GM19035 (cell line): Measurements from ENCODE around the gene DOCK10.

Experiments used
- ATAC-seq: cut with Tn5 transposase; IDR thresholded peaks from one replicate; pipeline ENCODE4 v1.9.1; 2021; ENCODE audit not compliant: unreplicated experiment

DOCK10 gene

DNA sequence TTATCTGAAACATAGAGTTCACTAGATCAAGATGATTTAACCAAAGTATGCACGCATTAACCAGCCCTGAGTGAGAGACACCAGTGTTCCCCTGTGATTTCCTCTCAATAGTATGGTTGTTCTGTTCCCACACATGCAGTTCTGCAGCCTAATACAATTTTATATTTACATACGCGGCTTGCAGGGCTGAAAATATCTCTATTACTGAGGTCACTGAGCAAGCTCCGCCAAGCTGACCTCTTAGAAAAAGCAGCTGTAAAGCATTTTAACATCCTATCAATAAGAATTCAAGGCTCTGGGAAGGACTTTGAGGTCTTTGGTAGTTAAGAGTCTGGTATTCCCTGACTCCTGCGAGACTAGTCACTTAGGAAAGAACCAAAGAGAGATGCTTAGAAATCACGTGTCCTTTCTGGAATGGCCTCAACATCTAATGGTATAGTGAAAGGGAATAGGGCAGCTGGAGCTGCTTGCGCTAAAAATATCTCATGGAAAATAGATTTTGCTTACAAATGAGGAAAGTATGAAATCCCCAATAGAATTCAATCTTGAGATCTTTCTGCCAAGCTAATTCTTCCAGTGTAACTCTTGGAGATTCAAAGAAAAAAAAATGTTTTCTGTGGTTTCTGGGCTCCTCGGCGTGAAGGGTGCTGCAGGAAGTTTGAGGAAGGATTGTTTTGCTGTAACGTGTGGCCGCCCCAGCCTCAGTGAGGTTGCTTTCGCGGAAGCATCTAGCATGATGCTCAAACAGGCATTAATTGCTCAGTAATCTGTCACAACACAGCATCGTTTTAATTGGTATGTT, 59.2 kb downstream of the DOCK10 start:
- ATAC-seq, result peak; percentile 64

DNA sequence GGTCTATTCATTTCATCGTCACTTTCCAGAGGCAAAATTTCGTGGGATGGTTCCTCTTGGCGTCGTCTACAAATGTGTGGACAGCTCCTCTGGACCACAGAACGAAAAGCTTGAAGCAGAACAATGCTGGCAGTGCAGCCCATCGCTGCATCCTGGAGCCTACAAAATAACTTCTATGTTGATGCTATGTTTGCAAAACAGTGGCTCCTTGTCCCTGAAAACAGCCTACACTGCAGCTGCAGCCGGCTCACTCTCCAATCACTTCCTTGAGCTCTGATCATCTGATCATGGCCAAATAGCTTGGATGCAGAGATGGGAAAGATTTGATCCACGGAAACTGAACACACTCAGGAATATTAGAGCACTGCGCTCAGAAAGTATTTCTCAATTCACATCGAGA, 60.0 kb downstream of the DOCK10 start:
- ATAC-seq, result no peak

DNA sequence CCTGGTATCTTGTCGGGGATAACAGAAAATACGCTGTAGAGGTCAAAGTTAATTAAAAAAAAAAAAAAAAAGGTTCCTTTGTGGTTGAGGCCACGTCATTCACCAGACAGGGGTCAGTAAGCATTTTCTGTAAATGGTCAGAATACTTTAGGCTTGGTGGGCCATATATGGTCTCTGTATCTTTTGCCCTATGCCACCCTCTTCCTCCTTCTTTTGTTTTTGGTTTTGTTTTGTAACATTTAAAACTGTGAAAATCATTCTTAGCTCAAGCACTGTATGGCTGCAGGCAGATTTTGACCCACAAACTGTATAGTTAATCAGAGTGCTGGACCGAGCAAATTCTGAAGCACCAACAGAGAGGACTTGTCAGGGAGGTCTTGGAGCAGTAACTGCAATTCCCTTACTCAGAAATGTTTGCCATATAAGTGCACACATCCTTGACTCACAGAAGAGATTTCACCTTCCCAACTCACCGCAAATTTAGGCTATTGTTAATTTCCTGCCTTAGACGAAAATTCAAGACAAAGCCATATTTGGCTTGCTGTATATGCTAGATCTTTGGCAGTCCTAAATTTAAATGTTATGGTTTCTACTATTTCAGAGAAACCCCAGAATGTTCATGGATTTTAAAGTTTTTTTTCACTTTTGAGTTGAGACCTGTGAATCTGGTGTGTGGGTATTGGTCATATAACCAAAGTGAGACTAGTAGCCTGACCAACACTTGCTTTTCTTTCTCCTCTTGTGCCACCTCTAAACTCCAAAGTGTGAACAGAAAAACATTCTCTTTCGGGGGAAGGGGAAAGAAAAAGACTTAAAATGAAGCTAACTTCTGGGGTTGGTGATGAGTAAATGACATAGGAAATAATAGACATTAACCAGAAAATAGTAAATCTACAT, 65.4 kb downstream of the DOCK10 start:
- peak; percentile 48 for ATAC-seq

DNA sequence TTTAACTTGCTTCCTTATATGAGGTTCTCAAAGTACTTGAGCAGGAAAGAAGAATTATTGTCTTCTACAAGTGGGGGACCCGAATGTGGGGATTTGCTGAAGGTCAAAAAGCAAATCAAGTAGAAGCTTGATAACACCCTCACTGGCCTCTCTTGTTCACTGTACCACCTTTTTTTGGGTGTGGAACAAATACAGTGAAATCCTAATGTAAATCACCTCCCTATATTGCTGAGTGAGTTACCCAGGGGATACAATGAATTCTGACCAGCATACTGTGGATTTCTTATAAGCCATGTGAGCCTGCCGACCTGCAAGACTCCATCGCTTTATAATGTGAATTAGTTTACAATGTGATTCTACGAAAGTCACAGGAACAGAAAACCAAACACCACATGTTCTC, 66.5 kb downstream of the DOCK10 start:
- ATAC-seq, result no peak

DNA sequence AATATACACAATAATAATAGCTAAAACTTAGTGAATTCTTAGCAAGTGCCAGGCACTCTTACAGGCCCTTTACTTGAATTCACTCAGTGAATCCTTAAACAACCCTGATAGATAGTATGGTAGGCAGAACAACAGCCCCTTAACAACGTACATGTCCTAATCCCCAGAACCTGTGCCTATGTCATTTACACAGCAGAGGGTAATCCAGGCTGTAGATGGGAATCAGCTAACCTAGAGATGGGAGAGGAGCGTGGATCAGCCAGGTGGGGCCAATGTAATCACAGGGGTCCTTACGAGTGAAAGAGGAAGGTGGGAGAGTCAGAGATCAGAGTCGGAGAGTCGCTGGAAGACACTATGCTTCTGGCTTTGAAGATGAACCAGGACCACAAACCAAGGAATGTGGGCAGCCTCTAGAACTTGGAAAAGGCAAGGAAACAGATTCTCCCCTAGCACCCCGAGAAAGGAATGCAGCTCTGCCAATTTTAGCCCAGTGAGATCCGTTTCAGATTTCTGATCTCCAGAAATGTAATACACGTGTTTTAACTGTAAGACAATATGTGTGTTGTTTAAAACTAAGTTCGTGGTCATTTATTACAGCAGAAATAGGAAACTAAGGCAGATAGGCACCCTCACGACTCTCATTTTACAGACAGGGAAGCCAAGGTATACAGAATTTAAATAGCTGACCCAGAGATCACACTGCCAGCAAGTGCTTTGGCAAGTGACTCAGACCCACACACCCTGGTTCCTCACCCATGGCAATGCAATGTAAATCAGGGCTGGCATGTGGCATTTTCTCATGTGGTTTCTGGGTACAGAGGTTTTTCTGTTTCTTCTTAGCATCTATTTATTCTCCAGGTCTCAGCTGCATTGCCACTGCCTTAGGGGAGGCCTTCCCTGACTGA, 68.9 kb downstream of the DOCK10 start:
- ATAC-seq, result no peak

DNA sequence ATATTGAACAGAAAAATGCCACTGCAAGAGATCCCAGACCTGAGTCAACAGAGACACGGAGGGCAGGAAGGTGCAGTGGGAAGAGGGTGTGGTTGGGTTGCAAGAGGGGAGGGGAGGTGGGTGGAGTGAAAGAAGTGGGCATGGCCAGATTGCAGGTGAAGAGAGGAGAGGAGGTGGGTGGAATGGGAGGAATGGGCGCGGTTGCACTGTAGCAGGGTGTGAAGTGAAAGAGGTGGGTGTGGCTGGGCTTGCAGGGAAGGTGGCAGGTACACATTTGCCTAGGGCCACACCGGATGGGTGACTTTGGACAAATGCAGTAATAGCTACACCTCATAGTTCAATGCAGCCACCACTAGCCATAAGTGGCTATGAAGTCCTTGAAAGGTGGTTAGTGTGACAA, 71.1 kb downstream of the DOCK10 start:
- ATAC-seq, result peak; percentile 49

DNA sequence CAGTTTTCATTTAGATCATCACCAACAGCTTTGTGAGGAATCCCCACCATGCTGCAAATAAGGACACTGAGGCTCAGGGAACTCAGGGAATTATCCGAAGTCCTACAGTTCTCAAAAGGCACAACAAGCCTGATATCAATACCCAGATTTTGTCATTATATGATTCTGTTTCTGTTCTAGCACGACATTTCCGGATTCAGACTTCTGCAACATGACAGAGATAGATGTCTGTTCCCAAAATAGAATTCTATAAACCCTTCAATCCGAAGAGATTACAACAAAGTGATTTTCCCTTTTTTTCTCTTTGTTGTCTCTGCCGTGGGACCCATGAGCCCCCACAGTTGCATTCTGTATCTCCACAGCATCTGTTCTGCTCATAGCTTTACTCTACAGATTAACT, 72.0 kb downstream of the DOCK10 start:
- ATAC-seq, result peak; percentile 41

DNA sequence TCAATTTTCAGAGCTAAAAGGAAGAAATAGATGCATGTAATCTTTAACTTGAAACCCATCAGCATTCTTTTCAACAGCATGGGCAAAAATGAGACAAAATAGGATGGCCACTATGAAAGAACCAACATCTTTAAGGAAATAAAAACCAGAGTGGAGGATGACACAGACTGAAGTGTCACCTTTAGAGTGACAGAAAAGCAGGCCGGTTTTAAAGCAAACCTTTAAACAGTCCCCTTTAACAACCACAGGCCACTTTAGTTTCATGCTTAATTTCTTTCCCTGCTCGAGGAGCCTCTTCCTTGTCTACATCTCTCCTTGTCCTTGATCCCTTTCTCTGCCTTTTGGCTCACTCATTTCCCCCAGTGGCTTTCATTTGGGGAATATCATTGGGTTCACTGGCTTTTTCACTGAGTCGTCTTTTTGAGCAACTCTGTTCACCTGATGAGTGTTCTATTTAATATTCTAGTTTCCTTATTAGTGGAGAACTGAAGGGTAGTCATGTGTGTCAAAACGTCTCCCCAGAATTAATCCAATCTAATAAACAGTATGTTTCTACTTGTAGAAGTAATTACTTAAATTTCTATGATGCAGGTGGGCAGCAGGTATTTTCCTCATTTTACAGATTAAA, 72.5 kb downstream of the DOCK10 start:
- peak; percentile 52 for ATAC-seq

DNA sequence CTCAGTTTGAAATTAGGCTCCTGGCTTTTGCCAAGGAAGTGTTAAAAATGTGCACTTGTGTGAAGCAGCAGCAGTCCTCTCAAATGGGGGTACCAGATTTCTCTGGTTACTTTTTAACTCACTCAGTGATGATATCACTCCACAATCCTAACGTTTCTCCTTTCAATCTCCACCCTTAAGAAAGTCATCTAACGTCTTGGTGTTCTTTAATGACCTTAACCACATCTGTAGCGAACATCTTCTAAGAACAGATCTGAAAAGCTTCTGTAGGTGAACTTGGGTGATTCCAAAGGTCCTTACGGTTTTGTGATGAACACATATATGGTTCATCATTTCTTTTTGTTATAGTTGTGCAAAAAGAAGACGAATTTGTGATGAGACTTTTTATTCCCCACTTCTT, 73.2 kb downstream of the DOCK10 start:
- ATAC-seq, result no peak

DNA sequence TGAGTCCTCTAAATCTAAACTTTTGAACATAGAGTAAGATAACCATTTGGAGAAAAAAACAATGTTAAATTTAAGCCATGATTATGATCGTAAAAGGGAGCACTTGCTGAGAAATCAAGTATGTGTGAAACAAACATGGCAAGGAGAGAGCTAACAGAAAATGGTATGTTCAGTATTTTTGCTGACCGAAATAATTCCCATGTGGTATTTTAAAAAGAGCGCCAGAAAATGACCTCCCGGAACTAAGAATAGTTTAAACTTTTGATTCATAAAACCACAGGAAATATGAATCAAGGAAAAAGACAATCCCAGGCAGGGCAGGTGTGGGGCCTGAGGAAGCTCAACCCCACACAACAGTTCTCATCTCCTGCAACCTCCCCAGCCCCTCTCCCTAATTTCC, 74.2 kb downstream of the DOCK10 start:
- no peak for ATAC-seq

DNA sequence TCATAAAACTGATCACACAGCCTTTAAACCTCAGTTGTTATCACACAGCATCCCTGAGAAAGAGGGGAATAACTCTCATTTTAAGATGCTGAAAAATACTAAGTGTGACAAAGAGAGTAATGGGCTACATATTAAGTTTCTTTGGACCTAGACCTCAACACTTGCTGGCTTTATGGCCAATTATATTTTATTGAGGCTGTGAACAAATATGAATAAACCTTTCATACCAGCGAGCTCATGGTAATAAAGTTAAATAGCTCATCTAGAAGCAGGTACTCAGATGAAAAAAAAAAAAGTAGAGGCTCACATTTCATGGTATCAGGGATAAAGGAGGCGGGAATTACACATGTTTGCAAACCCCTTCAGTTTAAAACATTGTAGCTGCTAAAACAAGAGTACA, 75.7 kb downstream of the DOCK10 start:
- ATAC-seq, result no peak

DNA sequence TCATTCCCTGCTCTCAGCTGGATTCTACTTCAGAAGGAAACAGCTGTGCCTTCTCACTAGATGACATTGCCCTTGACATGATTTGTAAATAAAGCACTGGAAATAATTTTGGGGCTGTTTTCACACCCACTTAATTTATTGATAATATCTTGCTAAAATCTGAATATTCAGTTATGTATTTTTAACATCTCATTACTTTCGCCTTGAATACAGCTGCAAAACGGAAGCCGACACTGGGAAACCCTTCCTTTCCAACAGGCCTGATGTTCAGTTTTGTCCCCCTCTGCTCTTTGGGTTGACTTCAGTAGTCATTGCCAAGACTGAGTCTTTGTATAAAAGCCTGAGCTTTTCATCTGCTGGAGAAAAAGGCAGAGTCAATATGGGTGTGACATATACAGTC, 82.7 kb downstream of the DOCK10 start:
- no peak for ATAC-seq

DNA sequence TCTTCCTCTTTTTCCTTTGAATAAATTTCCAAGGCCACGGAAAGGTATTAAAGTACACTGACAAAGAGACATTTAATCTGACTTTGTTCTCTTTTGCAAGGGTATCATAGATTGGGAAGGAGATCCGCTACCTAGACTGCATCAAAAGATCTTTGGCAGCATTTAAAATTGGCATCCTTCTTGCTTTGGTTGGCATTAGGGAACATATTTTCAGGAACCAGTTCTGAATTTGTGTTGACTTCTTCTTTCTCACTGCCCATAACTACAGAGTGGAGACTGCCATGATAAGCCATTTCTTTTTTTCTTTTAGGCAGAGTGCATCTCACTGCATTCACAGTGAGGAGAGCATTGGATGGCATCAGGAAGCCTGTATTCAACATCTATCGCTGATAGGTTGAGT, 83.4 kb downstream of the DOCK10 start:
- ATAC-seq, result no peak

DNA sequence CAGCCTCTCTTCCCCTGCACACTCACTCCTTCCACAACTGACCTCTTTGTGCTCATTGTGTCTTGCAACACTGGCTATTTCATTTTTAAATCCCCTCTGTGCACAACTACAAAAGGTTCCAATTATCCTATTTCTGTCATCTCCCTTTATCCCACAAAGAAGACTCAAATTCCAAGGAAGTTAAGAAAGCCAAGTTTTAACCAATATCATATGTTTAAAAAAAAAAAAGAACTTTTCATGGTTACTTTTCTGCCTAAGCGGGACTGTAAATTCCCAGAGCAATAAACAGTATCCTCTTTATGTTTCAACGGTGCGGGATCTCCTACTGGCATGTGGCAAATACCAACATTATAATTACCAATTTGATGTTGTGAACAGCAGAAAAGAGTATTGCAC, 83.8 kb downstream of the DOCK10 start:
- no peak for ATAC-seq

DNA sequence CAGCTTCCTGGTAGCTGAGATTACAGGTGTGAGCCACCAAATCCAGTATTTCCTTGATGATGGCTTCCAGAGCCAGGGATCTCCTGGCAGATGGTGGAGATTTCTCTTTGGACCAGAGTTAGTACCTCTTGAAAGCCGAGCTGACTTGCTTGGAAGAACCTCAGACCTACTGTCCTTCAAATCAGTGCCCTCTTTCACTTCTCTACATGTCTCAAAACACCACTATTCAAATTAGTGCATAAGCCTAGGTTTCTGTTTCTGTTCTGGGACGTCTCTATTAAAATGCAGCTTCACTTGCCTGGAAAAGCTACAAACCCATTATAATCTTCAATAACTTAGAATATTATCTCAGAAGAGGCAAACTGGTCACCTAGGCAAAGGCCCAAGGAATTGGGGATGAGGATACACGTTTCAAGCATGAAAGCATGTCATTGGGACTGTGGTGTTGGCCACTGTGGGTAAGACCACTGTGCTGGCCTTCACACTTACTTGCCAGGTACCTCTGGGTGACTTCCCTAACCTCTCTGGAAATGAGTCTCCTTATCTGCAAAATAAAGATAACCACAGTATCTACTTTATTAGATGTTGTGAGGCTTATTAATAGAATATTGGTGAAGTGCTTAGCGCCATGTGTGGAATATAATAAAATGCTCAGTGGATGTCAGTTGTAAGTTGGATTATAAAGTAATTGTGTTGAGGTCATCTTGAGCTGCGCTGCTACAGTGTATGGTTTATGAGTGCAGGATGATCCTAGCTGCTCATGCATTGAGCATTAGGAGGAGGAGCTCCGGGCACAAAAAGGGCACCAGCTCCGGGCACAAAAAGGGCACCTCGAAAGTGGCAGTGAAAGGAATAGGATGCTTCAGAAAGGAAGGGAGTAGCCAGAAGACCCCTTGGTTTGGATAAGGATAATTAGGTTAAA, 84.5 kb downstream of the DOCK10 start:
- peak; percentile 92 for ATAC-seq

DNA sequence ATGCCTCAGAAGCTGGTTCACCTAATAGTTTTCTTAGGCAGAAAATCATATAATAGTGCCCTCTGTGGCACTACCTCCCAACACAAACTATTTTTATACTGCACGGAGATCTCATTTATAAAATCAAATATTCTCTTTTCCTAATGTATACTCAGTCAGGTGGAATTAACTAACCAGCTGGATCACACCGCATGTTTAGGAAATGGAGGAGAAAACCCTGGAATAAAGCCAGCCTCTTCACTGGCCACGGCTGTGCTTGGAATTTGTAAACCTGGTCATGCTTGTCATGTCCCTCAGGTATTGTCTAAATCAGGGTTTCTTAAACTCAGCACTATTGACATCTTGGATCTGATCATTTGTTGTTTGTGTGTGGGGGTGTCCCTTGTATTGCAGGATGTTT, 85.6 kb downstream of the DOCK10 start:
- ATAC-seq, result no peak

DNA sequence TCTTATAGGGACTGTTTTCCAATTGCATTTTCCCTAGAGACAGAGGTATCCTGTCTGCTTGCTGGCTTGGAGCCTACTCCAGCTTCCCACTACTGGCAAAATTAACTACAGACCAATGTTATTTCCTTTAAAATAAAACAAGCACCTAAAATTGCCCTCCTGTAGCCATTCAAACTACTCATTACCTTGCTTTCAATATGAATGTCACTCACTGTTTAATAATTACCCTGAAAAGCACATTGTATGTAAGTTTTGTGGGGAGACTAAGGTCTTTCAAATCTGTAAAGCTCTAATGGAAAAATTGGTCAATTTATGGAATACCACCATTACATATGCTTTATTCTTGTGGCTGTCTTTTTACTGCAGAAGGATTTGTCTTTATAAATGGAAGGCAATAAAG, 87.3 kb downstream of the DOCK10 start:
- ATAC-seq, result no peak

DNA sequence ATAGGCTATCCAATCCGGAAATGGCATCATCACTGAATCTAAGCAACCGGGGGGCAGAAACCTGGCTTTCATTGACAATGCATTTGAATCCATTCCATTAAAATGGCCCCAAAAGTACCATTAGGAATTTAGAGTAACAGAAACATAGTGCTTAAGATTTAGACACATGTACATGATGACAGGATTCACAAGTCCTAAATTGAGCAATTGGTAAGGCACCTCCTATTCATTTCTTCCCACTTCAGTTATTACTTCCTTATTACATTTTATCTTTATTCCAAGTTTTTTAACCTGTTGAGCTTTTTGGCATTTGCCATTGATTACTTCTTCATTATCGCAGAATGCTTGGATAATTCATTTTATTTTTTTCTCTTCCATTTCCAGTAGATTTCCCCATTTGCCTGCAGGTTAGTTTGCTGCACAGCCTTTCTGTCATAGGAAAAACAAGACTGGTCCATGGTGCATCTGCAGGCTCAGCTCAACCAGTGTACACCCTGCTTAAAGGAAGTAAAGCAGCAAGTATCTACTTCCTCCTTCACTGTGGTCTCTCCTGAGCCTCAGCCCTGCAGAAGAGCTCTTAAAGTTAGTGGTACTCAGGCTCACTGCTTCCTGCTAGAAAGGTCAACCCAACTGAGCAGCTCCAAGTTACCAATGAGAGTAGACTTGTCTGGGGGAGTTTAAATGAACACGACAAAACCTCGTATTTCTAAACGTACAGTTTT, 89.2 kb downstream of the DOCK10 start:
- ATAC-seq, result peak; percentile 52
